Measurements from ENCODE around the gene MACROD2.

Gene MACROD2

DNA sequence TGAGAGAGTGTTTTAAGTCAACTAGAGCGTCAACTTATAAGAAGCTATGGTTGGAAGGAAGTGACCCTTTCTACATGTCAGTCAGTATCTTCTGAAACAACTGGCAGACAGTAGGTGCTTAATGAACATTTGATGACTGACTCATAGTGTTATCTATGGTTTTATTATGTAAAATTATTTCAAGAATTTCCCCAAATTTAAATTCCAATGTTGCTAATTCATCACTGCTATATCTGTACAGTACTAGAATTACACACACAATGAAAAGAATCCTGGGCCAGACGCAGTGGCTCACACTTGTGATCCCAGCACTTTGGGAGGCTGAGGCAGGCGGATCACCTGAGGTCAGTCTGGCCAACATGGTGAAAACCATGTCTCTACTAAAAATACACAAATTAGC lies 1063.5 kb downstream of the MACROD2 start:
- DNase-seq (ENCODE audit: low spot score): no peak

DNA sequence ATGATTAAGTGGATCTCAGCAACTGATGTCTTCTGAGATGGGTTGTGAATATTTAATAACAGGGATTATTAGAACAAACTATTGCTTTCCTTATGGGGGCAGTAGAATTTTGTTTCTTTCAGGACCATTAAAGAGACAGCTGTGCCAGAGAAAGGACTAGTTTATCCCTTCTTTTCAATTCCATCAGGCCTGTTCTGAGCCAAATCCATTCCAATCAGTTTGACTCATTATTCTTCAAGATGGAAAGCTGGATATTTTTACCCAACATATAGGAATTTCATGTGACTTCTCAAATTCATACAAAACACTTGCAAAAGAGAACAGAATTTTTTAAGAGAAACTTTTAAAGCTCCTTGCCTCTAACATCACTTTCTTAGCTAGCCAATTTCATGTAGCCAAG lies 1064.1 kb downstream of the MACROD2 start:
- no peak for DNase-seq (ENCODE audit: low spot score)

DNA sequence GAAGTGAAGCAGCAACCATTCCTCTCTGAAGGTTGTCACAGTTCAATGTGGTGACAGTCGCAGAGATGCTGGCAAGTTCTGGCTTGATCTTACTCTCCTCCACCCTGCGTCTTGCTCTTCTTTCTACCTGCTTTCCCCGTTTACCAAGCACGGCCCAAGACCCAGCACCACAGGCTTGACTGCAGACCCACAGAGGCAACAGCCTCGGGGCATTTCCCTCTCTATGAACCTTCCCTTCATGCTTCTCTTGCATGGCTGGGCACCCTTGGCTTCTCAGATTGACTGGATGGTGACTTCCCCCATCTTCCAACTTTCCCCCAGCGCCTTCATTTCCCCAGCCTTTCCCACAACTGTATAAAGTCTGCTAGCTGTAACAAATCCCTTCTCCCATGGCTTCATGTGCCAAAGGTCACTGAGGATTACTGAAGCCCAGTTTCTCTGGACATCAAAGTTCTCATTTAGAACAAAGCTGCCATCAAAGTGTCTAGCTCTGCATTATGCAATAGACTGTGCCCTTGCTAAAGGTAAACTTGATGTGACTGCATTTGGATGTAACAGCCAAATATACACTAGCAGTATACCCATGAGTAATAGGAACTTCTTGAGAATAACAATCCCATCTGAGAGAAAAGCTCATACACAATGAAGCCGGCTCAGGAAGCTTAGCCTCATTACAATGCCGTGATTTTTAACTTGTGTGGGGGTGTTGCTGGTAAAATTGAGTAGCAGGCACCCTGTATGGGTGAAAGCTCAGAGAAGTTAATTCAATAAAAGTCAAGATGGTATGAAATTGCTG lies 1065.1 kb downstream of the MACROD2 start:
- no peak for DNase-seq (ENCODE audit: low spot score)

DNA sequence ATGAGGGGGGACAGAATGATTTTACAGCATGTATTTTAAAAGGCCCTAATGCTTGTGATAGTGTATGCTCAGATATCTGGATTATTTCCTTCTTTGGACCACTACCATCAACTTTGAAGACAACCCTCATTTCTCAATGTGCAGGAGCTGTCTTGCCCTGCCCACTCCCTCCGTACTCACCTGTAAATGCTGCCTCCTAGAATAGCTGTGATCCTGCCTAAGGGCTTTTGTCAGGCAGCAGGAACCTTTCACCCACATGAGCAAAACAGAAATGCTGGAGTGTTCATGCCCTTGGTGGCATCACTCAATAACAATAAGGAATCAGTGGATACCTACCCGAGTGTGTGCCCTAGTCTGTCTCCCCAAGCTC lies 1065.7 kb downstream of the MACROD2 start:
- no peak for DNase-seq (ENCODE audit: low spot score)

DNA sequence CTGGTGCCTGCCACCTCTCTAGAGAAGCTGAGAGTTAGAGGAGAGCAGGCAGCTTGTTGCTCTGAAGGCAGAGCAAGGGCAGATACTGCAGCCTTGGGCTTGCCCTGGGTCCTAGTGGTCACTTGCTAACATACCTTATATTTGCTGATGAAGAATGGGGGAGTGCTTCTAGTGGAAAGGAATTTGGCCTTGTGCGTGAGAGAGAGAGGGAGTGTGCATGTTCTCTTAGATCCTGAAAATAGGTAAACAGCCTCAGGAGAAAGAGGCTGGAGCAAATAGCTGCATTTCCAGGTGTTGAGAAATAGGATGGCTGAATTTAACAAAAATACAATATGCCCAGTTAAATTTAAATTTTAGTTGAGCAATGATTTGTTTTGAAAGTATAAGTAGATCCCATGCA lies 1066.6 kb downstream of the MACROD2 start:
- no peak for DNase-seq (ENCODE audit: low spot score)

DNA sequence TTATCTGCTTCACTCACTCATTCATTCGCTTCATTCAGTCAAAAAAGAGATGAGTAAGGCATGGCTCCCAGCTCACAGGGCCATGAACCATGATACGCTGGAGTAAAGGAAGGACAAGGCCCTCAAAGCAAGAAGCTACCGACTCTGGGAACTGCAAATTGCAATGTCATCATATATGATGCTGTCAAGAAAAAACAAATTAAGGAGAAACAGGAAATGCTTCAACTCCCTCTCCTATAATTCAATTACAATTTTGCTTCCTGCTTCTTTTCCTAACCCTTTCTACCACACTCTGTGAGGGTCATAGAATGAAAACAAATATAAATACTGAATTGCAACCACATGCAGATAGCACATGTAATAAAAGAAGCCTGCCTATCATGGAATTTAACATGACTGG lies 1067.8 kb downstream of the MACROD2 start:
- no peak for DNase-seq (ENCODE audit: low spot score)

DNA sequence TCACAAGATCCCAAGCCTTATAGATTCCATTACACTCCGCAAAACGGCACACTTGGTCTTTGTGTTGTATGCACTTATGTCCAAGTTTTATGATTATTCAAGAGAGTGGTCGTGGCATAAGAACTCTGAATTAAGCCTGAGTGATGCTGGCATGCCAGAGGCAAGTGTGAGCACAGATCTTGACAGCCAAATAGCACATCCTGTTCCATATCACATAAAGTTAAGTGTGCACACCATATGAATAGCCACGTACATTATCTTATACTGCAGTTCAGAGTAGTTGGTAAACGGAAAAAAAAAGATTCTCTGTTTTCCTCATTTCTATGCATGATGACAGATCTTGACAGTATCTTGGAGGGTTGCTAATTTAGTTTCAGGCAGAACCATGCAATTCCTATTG lies 1069.4 kb downstream of the MACROD2 start:
- DNase-seq (ENCODE audit: low spot score): no peak

DNA sequence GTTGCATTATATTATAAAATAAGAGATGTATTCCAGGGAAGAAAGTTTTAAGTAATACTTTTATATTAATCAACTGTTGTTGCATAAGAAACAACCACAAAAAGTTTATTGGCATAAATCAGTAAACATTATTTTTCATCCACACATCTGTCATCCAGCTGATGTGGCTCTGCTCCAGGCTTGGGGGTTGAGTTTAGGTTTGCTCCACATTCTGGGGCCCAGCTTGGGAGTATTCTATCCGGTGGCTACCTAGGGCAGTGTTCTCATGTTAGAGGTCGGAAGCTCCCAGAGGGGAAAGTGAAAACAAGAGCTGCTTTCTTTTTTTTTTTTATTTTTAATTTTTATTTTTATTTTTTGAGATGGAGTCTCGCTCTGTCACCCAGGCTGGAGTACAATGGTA lies 1070.5 kb downstream of the MACROD2 start:
- DNase-seq (ENCODE audit: low spot score): no peak

DNA sequence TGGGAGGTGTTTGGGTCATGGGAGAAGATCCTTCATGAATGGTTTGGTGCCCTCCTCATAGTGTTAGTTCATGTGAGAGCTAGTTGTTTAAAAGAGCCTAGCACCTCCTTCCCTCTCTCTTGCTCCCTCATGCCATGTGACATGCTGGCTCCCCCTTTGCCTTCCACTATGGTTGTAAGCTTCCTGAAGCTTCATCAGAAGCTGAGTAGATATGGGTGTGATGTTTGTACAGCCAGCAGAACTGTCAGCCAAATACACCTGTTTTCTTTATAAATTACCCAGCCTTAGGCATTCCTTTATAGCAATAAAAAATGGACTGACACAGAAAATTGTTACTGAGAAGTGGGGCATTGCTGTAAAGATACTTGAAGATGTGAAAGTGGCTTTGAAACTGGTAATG lies 1073.2 kb downstream of the MACROD2 start:
- no peak for DNase-seq (ENCODE audit: low spot score)

DNA sequence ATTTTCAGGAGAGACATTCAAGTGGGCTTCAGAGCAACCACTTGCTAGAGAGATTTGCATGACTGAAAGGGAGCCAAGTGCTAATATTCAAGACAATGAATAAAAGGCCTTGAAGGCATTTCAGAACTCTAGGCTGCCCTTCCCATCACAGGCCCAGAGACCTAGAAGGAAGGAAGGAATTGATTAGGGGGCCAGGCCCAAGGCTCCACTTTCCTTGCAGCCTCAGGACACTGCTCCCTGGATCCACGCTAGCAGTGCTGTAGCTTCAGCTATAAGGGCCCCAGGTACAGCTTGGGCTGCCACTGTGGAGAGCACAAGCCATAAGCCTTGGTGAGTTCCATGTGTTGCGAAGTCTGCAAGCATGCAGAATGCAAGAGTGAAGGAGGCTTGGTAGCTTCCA lies 1074.0 kb downstream of the MACROD2 start:
- DNase-seq (ENCODE audit: low spot score): no peak

DNA sequence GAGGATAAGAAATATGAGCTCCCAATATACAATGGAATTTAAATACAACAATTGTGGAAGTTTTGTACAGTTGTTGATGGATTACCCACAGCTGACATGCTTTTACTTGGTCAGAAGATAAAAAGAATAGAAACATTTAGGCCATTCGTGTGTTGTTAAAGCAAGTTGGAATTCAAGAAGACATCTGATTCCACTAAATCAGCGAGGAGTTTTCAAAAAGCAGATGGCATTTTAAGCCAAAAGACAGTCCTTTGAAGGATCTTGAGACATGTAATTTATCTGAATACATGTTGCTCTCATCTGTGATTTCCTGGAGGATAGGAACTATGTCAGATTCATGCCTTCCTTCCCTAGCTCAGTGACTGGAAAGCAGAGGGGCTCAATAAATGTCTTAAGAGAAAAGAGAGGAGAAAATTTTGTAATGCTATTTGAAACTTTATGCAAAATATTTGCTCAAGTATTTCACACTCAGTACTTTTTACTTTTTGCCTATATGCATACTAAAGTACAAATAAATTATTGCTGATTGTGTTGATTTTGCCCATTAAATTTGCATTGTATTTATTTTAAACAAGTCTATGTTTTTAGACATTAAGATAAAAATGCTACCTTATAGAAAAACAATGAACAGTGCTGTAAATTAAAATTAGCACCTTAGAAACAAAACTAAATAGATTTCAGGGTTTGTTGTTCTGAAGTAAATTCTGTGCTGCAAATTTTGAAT lies 1075.9 kb downstream of the MACROD2 start:
- DNase-seq (ENCODE audit: low spot score): no peak

DNA sequence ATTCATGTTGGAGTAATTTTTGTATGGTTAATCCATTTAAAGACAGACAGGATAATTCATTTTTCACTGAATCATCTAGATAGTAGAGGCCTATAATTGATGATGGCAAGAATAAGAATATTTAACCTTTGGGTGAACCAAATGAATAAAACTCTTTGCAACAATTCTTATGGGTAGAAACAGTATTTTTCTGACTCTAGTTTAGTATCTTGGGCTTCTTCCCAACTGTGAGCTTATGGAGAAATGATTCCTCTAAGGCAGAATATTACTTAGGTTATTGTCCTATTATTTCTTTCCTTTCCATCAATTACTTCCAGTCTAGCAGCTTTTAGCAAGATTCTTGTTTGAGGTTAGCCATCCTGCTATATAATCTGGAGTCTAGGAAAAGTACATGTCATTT lies 1077.0 kb downstream of the MACROD2 start:
- DNase-seq (ENCODE audit: low spot score): no peak

DNA sequence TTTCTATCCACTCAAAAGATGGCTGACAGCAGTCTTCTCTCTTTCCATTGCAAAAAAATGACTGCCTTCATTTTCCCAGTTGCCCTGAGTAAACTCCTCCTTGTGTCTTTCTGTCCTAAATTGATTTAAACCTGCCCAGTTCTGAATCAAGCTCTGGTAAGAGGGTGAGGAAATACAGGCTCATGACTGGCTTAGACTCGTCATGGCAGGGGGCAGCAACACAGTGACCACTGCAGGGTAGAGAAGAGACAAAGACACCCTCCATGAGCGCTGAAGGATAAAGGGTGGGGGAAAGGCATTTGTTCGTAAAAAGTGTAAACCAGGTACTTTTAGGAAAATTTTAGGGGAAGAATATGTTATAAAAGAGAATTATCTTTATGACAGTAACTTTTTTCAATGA lies 1080.3 kb downstream of the MACROD2 start:
- no peak for DNase-seq (ENCODE audit: low spot score)

DNA sequence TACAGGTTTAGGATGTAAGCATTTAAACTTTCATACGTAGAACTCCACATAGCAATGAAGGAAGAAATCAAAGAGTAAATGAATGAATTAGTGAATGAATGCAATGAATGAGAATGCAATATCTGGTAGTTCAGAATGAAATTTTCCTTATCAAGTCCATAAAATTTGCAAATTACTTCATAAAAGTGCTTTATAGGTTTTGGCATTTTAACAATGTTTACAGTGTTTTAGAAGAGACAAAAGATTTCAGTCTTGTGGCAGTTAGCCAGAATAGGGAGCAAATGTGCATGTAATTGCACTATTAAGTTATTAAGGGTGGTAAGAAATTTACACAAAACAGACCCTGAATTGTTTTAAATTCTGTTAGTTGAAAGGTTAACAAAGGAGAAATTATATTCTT lies 1081.5 kb downstream of the MACROD2 start:
- no peak for DNase-seq (ENCODE audit: low spot score)

DNA sequence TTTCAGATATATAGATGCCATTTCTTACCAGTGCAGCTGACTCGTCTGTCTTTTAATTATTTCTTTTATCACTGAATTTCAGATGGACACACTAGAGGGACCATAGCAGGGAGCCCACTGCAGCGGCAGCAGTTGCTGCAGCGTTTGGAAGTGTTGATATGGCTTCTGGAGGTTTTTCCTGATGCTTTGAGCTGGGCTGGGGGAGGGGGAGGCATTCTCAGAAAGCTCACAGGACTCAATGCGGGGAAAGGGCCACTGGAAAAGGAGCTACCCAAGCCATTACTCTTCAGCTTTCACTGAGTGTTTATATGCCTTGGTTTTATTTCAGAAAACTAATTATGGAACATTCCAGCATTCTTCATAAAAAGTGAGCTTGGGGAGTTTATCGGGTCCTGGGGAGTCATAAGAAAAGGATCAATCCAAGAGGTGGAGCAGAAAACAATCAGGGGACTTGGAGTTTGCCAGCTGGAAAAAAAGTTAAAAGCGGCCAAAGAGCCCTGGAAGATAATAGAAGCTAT lies 1082.5 kb downstream of the MACROD2 start:
- no peak for DNase-seq (ENCODE audit: low spot score)

DNA sequence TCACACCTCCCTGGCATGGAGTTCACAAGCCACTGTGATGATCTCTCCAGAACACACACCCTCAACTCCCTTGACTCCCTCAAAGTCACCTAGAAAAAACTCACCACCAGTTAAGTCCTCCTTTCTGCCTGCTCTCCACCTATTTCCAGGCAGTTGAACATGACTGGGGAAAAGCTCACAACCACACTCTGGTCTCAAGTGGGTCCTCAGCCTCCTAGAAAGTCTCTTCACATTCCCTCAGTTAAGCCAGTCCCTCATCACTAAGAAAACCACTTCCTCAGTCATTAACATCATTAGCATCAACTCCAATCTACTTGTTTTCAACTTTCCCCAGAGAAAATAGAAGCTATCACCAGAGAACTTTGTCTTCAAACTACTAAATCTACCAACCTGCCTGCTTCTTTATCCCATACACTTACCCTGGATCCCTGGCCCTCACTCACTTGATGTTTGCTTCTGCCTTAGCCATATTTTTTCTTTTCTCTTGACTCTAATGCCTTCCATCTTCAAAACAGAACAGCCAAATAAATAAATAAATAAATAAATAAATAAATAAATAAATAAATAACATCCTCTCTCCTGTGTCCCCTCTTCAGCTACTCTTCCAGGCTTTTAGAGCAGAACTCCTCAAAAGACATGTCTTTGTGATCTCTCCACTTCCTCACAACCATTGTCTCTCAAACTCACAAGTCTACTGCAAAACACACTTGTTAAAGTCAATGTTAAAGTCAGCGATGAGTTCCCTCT lies 1084.5 kb downstream of the MACROD2 start:
- DNase-seq (ENCODE audit: low spot score): no peak

DNA sequence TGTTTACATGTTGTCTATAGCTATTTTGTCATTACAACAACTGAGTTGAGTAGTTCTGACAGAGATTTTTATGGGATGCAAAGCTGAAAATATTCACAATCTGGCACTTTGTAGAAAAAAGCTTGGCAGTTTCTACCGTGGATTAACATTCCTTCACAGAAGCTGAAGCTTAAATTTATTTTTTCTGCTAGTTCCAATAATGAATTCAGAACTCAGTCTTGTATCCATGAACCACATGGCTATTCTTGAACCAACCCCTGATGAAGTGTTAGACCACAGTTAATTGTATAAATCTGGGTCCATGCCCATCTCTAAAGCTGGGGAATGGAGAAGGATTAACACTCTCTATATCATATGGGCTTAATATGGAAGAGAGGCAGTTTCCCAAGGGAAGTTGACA lies 1085.9 kb downstream of the MACROD2 start:
- DNase-seq (ENCODE audit: low spot score): no peak

DNA sequence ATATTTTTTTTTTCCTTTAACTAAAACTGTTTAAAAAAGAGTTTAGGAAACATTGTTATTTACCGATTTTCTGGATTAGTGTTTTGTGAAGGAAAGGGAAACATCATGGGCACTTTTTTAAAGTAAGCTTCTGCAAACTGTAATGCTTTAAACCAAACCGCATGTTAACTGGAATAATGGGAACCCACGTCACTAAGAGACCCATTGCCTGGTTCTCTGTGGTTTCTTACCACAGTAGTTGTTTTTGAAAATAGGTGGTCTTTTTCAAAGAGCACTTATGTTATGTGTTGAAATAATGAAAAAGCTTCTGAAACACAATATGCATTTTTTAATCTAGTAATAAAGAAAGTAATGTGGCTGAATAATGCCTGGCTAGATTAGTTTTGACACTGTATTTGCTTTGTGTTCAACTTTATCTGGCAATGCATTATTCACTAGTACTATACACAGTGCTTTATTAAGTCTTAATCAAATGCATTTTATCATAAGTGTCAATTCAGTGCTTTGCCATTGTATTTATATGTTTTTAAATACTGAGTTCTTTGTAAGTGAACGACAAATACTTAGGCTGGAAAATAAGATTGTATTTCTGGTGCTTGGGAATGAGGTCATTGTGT lies 1096.2 kb downstream of the MACROD2 start:
- DNase-seq (ENCODE audit: low spot score): no peak

DNA sequence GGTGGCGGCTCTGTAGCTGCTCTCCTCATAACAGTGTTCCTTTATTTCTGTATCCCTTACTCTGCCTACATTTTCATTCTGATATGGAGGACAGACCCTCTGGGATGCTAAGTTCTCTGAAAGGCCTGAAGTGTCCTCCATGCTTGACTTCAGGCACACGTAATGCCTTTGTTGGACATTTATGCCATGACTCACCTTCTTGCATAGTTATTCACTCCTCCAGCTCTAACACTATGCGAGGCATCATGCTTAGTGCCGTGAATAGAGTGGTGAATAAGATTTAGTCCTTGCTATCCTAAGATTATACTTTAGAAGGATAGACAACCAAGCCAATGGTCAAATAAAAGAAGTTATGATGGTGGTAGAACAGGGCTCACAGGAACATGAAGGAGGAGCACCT lies 1103.0 kb downstream of the MACROD2 start:
- no peak for DNase-seq (ENCODE audit: low spot score)

DNA sequence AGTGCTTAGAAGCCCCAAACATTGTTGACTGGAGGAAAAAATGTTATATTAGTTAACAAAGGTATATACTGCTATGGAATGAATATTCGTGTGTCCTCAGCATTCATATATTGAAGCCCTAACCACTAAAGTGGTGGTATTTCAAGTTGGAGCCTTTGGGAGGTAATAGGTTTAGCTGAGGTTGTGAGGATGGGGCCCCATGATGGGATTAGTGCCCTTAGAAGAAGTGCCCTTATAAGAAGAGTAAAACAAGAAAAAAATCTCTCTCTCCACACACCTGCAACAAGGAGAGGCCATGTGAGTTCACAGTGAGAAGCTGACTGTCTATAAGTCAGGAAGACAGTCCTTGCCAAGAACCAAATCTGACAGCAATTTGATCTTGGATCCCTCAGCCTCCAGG lies 1103.8 kb downstream of the MACROD2 start:
- DNase-seq (ENCODE audit: low spot score): no peak

DNA sequence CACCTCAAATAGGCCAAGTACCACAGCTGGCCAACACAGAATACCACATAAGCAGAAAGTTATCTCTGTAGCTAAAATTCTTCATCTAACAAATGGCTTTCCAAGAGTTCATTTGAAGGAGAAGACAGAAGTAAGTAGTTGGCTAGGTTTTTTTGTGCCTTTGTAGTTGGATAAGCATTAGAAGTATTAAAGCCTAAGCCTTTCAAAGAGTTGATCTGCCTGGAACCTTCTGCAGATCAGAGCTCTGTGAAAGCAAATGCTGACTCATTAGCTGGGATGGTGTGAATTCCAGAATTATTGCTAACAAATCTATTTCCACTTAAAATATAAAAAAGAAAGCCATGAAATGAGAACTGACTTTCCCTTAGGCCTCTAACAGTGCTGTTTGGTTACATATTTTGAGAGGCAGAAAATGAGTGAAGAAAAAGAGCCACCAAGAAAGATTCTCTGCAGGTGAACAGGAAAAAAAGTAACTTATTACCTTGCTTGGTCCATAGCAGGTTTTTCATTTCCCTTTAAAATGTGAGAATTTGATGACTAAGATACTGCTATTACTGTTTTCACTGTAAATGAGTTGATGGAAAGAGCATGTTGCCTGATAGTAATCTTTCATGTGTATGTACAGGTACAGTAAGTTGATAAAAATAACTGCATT lies 1105.3 kb downstream of the MACROD2 start:
- DNase-seq (ENCODE audit: low spot score): no peak

DNA sequence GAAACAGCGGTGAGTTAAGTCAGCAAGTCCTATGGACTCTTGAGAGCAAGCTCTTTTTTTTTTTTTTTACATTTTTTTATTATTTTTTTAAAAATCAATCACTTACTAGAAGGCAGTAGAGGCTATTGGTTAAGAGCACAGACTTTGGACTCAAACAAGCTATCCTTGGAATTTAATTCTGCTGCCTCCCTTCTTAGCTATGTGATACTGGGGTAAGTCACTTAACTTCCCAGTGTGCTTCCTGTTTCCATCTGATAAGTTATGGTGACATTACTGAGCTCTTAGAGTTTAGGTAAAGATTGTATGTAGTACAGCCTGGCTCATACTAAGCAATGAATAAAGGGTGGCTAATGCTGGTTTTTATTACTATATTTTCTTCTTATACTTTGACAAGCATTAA lies 1112.6 kb downstream of the MACROD2 start:
- DNase-seq (ENCODE audit: low spot score): no peak
